HEK293 (cell line): ENCODE measurements around the gene NKD2.

Source experiments
- CTCF ChIA-PET: fragments of 350-600 bp; formaldehyde crosslinking; extraction: SDS; loops from one replicate; lab custom pipeline; 2021; ENCODE audit warnings: antibody characterized with exemption; lab: Yijun Ruan, JAX
- POLR2A ChIA-PET: fragments of 300-600 bp; formaldehyde crosslinking; extraction: SDS; loops from one replicate; lab custom pipeline; 2020; ENCODE audit warnings: antibody characterized with exemption, inconsistent platforms; lab: Yijun Ruan, JAX
- H3K27ac ChIP-seq: fragments of 200-500 bp; sonication (Bioruptor generic); 2 replicates; pipeline ENCODE4 v1.5.1; 2014; ENCODE audit warnings: low read depth, low read length, control low read depth, inconsistent platforms; ENCODE audit errors: extremely low read depth
- H3K36me3 ChIP-seq, 2 experiments: fragments of 200-500 bp in 1 of 2; sonication (Bioruptor generic) in 1 of 2; 1 replicate in 1 of 2; 2 replicates in 1 of 2; pipeline ENCODE4 v1.5.1; 2014 to 2017; ENCODE audit warnings: inconsistent platforms in 2 of 2, low read length in 2 of 2; ENCODE audit not compliant: control insufficient read depth in 2 of 2, insufficient read depth in 1 of 2
- H3K4me1 ChIP-seq: fragments of 200-500 bp; sonication (Bioruptor generic); 2 replicates; pipeline ENCODE4 v1.5.1; 2014; ENCODE audit warnings: mild to moderate bottlenecking, low read length, inconsistent platforms; ENCODE audit not compliant: control insufficient read depth, insufficient read depth
- H3K4me3 ChIP-seq: 2 replicates; pipeline ENCODE4 v1.5.1; 2011; ENCODE audit warnings: low read depth, mild to moderate bottlenecking, control low read depth, low read length, moderate library complexity
- H3K9me3 ChIP-seq: fragments of 200-500 bp; sonication (Bioruptor generic); 2 replicates; pipeline ENCODE4 v1.5.1; 2014; ENCODE audit warnings: low read depth, low read length, inconsistent platforms; ENCODE audit not compliant: control insufficient read depth, insufficient read depth
- AEBP2 ChIP-seq: fragments of 450-650 bp; formaldehyde crosslinking; IDR thresholded peaks from 2 replicates; pipeline ENCODE4 v1.5.1; 2016; ENCODE audit warnings: missing biosample characterization, missing genetic modification characterization, borderline replicate concordance
- CTCF ChIP-seq: fragments of 450-650 bp; formaldehyde crosslinking; IDR thresholded peaks from 2 replicates; pipeline ENCODE4 v1.5.1; 2016; ENCODE audit warnings: missing biosample characterization, missing genetic modification characterization
- FEZF1 ChIP-seq: fragments of 450-650 bp; formaldehyde crosslinking; IDR thresholded peaks from 2 replicates; pipeline ENCODE4 v1.5.1; 2016; ENCODE audit warnings: missing biosample characterization, missing genetic modification characterization
- HIC1 ChIP-seq: fragments of 450-650 bp; formaldehyde crosslinking; IDR thresholded peaks from 2 replicates; pipeline ENCODE4 v1.5.1; 2016; ENCODE audit warnings: missing biosample characterization, missing genetic modification characterization
- KLF10 ChIP-seq: fragments of 450-650 bp; IDR thresholded peaks from 2 replicates; pipeline ENCODE4 v1.5.1; 2018; ENCODE audit warnings: missing biosample characterization, mild to moderate bottlenecking, missing genetic modification characterization
- PRDM10 ChIP-seq: fragments of 450-650 bp; formaldehyde crosslinking; IDR thresholded peaks from 2 replicates; pipeline ENCODE4 v1.5.1; 2016; ENCODE audit warnings: missing biosample characterization, missing genetic modification characterization
- RBAK ChIP-seq: fragments of 450-650 bp; formaldehyde crosslinking; IDR thresholded peaks from 2 replicates; pipeline ENCODE4 v1.5.1; 2016; ENCODE audit warnings: missing biosample characterization, missing genetic modification characterization
- SP2 ChIP-seq: fragments of 450-650 bp; formaldehyde crosslinking; IDR thresholded peaks from 2 replicates; pipeline ENCODE4 v1.5.1; 2016; ENCODE audit warnings: missing biosample characterization, missing genetic modification characterization
- ZBTB1 ChIP-seq: fragments of 450-650 bp; formaldehyde crosslinking; IDR thresholded peaks from 2 replicates; pipeline ENCODE4 v1.5.1; 2016; ENCODE audit warnings: missing biosample characterization, missing genetic modification characterization
- ZBTB7A ChIP-seq: fragments of 450-650 bp; formaldehyde crosslinking; IDR thresholded peaks from 2 replicates; pipeline ENCODE4 v1.5.1; 2016; ENCODE audit warnings: low read depth, missing biosample characterization, missing genetic modification characterization
- ZFHX2 ChIP-seq: fragments of 450-650 bp; formaldehyde crosslinking; conservative IDR thresholded peaks from 2 replicates; pipeline ENCODE4 v1.5.1; 2016; ENCODE audit warnings: missing biosample characterization, missing genetic modification characterization
- ZFP37 ChIP-seq: fragments of 450-650 bp; formaldehyde crosslinking; IDR thresholded peaks from 2 replicates; pipeline ENCODE4 v1.5.1; 2016; ENCODE audit warnings: missing biosample characterization, missing genetic modification characterization
- ZNF10 ChIP-seq: fragments of 450-650 bp; formaldehyde crosslinking; IDR thresholded peaks from 2 replicates; pipeline ENCODE4 v1.5.1; 2017; ENCODE audit warnings: missing biosample characterization, missing genetic modification characterization
- ZNF157 ChIP-seq: fragments of 450-650 bp; formaldehyde crosslinking; IDR thresholded peaks from 2 replicates; pipeline ENCODE4 v1.5.1; 2016; ENCODE audit warnings: missing biosample characterization, missing genetic modification characterization
- ZNF18 ChIP-seq: fragments of 450-650 bp; formaldehyde crosslinking; IDR thresholded peaks from 2 replicates; pipeline ENCODE4 v1.5.1; 2016; ENCODE audit warnings: missing biosample characterization, missing genetic modification characterization
- ZNF211 ChIP-seq: fragments of 450-650 bp; formaldehyde crosslinking; IDR thresholded peaks from 2 replicates; pipeline ENCODE4 v1.5.1; 2016; ENCODE audit warnings: low read depth, missing biosample characterization, missing genetic modification characterization
- ZNF394 ChIP-seq: fragments of 450-650 bp; formaldehyde crosslinking; IDR thresholded peaks from 2 replicates; pipeline ENCODE4 v1.5.1; 2016; ENCODE audit warnings: missing biosample characterization, missing genetic modification characterization, mild to moderate bottlenecking, moderate library complexity, borderline replicate concordance
- ZNF558 ChIP-seq: fragments of 450-650 bp; formaldehyde crosslinking; IDR thresholded peaks from 2 replicates; pipeline ENCODE4 v1.5.1; 2016; ENCODE audit warnings: missing biosample characterization, missing genetic modification characterization
- ZNF585B ChIP-seq: fragments of 450-650 bp; formaldehyde crosslinking; IDR thresholded peaks from 2 replicates; pipeline ENCODE4 v1.5.1; 2016; ENCODE audit warnings: missing biosample characterization, missing genetic modification characterization
- ZNF658 ChIP-seq: fragments of 450-650 bp; formaldehyde crosslinking; IDR thresholded peaks from 2 replicates; pipeline ENCODE4; 2016; ENCODE audit warnings: missing biosample characterization, missing genetic modification characterization
- ZNF660 ChIP-seq: fragments of 450-650 bp; IDR thresholded peaks from 2 replicates; pipeline ENCODE4 v1.5.1; 2018; ENCODE audit warnings: missing biosample characterization, mild to moderate bottlenecking, missing genetic modification characterization
- ZNF670 ChIP-seq: fragments of 450-650 bp; formaldehyde crosslinking; IDR thresholded peaks from 2 replicates; pipeline ENCODE4 v1.5.1; 2016; ENCODE audit warnings: missing biosample characterization, missing genetic modification characterization, low read depth
- ZNF843 ChIP-seq: fragments of 450-650 bp; formaldehyde crosslinking; IDR thresholded peaks from 2 replicates; pipeline ENCODE4 v1.5.1; 2016; ENCODE audit warnings: missing biosample characterization, missing genetic modification characterization
- ZSCAN4 ChIP-seq: fragments of 450-650 bp; formaldehyde crosslinking; IDR thresholded peaks from 2 replicates; pipeline ENCODE4 v1.5.1; 2017; ENCODE audit warnings: missing biosample characterization, missing genetic modification characterization

NKD2 gene

GRCh38 chr5:1010181-1010510 is 1.5 kb downstream of the NKD2 start:
- H3K9me3 ChIP-seq = no peaks in the 10 kb centered on the region
- TF ChIP-seq ZBTB1 (tag by site-specific recombination) (no peak), ZNF157 (tag by site-specific recombination) (no peak), ZNF585B (no peak), ZSCAN4 (tag by site-specific recombination) (no peak), ZNF18 (tag by site-specific recombination) (peak; percentile 91), RBAK (tag by site-specific recombination) (no peak), ZNF10 (tag by site-specific recombination) (no peak), AEBP2 (tag by site-specific recombination) (no peak), CTCF (tag by site-specific recombination) (peak; percentile 53), ZNF658 (tag by site-specific recombination) (no peak), ZNF660 (no peak), ZNF670 (tag by site-specific recombination) (no peak), HIC1 (tag by site-specific recombination) (no peak), ZNF558 (tag by site-specific recombination) (no peak), ZNF843 (no peak), ZNF211 (tag by site-specific recombination) (no peak)
- H3K36me3 ChIP-seq = peaks cover 0 to 38% of the 10 kb centered on the region in 2 experiments; a peak in 1 of 3 replicates
- peaks cover 19% of the 10 kb centered on the region for H3K4me1 ChIP-seq
- CTCF ChIA-PET = interaction anchor here (0.5 to 6.7 kb wide), 25 partner anchors 10 to 950 kb away, joined by 3 to 90 read pairs (median 5); no protein-coding TSS in a partner anchor
- POLR2A ChIA-PET = interaction anchor here (0.8 kb wide), 1 partner anchor 108 kb away, joined by 3 read pairs; no protein-coding TSS in a partner anchor
- H3K4me3 ChIP-seq = no peak overlapping the region
- H3K27ac ChIP-seq = no peak overlapping the region

GRCh38 chr5:1010641-1011046 is 2.0 kb downstream of the NKD2 start:
- ChIA-PET POLR2A (no interaction called here), CTCF (interaction anchor here (0.6 to 6.7 kb wide), 33 partner anchors 9 to 951 kb away, joined by 3 to 90 read pairs (median 5); no protein-coding TSS in a partner anchor)
- H3K27ac ChIP-seq = no peak overlapping the region
- H3K36me3 ChIP-seq = peaks cover 0 to 38% of the 10 kb centered on the region in 2 experiments; a peak in 1 of 3 replicates
- H3K4me1 ChIP-seq = peaks cover 15% of the 10 kb centered on the region
- 0 out of 2 replicates have a peak, but pooled peaks have one; percentile 19 for TF ChIP-seq FEZF1 (tag by site-specific recombination)
- TF ChIP-seq ZFP37 = no peak
- 0 out of 2 replicates have a peak, but pooled peaks have one; percentile 46 for TF ChIP-seq PRDM10 (tag by site-specific recombination)
- TF ChIP-seq ZNF394 (tag by site-specific recombination) = peak; percentile 99
- peak; percentile 64 for TF ChIP-seq ZFHX2 (tag by site-specific recombination)
- TF ChIP-seq ZBTB7A (tag by site-specific recombination) = no peak
- TF ChIP-seq SP2 (tag by site-specific recombination) = peak; percentile 28; the same call in 1 of the 2 replicates
- TF ChIP-seq KLF10 (tag by site-specific recombination) = no peak
- H3K9me3 ChIP-seq = no peaks in the 10 kb centered on the region
- H3K4me3 ChIP-seq = no peak overlapping the region
